Trophoblast cell (in vitro differentiated cells and primary cell): ENCODE data around the gene RBM33.

ENCODE experiments used
- DNase-seq, 2 donors: peaks; one replicate each; pipeline ENCODE4 v3.0.0-alpha.2; 2016
- H2AFZ ChIP-seq: 2 replicates; pipeline ENCODE4 v1.6.1; 2013; ENCODE audit warnings: low read length, moderate library complexity, mild to moderate bottlenecking; ENCODE audit not compliant: insufficient read depth, poor library complexity
- H2AK5ac ChIP-seq: 2 replicates; pipeline ENCODE4 v1.6.1; 2013; ENCODE audit warnings: mild to moderate bottlenecking, low read length
- H2BK120ac ChIP-seq: 2 replicates; pipeline ENCODE4 v1.6.1; 2013; ENCODE audit warnings: low read length, mild to moderate bottlenecking, moderate library complexity; ENCODE audit not compliant: insufficient read depth, poor library complexity
- H2BK12ac ChIP-seq: 2 replicates; pipeline ENCODE4 v1.6.1; 2013; ENCODE audit warnings: mild to moderate bottlenecking, low read length, moderate library complexity
- H2BK5ac ChIP-seq: 2 replicates; pipeline ENCODE4 v1.6.1; 2013; ENCODE audit warnings: low read length, low read depth, moderate library complexity, mild to moderate bottlenecking; ENCODE audit not compliant: poor library complexity
- H3K14ac ChIP-seq: 2 replicates; pipeline ENCODE4 v1.6.1; 2013; ENCODE audit warnings: mild to moderate bottlenecking, low read length
- H3K18ac ChIP-seq: 2 replicates; pipeline ENCODE4 v1.6.1; 2013; ENCODE audit warnings: mild to moderate bottlenecking, low read length
- H3K23ac ChIP-seq: 2 replicates; pipeline ENCODE4 v1.6.1; 2013; ENCODE audit warnings: low read length
- H3K27ac ChIP-seq: 2 replicates; pipeline ENCODE4 v1.5.1; 2013; ENCODE audit warnings: low read depth, mild to moderate bottlenecking, inconsistent platforms, low read length, moderate library complexity
- H3K27me3 ChIP-seq: 2 replicates; pipeline ENCODE4 v1.6.1; 2013; ENCODE audit warnings: inconsistent platforms, mild to moderate bottlenecking, low read length, moderate library complexity; ENCODE audit not compliant: insufficient read depth
- H3K36me3 ChIP-seq, 2 experiments: 1 replicate in 1 of 2; 2 replicates in 1 of 2; pipeline ENCODE4 v1.6.1; 2013; ENCODE audit warnings: low read length in 2 of 2, mild to moderate bottlenecking in 2 of 2, moderate library complexity in 1 of 2; ENCODE audit not compliant: insufficient read depth in 2 of 2, control insufficient read depth in 1 of 2
- H3K4ac ChIP-seq: 2 replicates; pipeline ENCODE4 v1.6.1; 2013; ENCODE audit warnings: low read depth, mild to moderate bottlenecking, low read length, moderate library complexity
- H3K4me1 ChIP-seq, 2 experiments: 1 replicate in 1 of 2; 2 replicates in 1 of 2; pipeline ENCODE4 v1.6.1; 2013; ENCODE audit warnings: low read length in 2 of 2, mild to moderate bottlenecking in 2 of 2, moderate library complexity in 1 of 2; ENCODE audit not compliant: insufficient read depth in 2 of 2, control insufficient read depth in 1 of 2
- H3K4me2 ChIP-seq: 2 replicates; pipeline ENCODE4 v1.6.1; 2013; ENCODE audit warnings: inconsistent platforms, mild to moderate bottlenecking, low read length, moderate library complexity
- H3K4me3 ChIP-seq: 2 replicates; pipeline ENCODE4 v1.5.1; 2013; ENCODE audit warnings: mild to moderate bottlenecking, low read depth, low read length, inconsistent platforms
- H3K79me1 ChIP-seq: one replicate; pipeline ENCODE4 v1.6.1; 2013; ENCODE audit warnings: low read length
- H3K79me2 ChIP-seq: 2 replicates; pipeline ENCODE4 v1.6.1; 2013; ENCODE audit warnings: low read length, mild to moderate bottlenecking; ENCODE audit not compliant: control insufficient read depth, insufficient read depth, poor library complexity
- H3K9ac ChIP-seq: 2 replicates; pipeline ENCODE4 v1.6.1; 2013; ENCODE audit warnings: mild to moderate bottlenecking, low read length
- H3K9me3 ChIP-seq: 2 replicates; pipeline ENCODE4 v1.6.1; 2013; ENCODE audit warnings: low read depth, mild to moderate bottlenecking, control low read depth, inconsistent platforms, low read length; ENCODE audit not compliant: insufficient read depth
- H4K12ac ChIP-seq: 2 replicates; pipeline ENCODE4 v1.6.1; 2013; ENCODE audit warnings: low read depth, mild to moderate bottlenecking, low read length, moderate library complexity
- H4K8ac ChIP-seq: 2 replicates; pipeline ENCODE4 v1.6.1; 2013; ENCODE audit warnings: low read depth, mild to moderate bottlenecking, low read length, moderate library complexity
- H4K91ac ChIP-seq: one replicate; pipeline ENCODE4 v1.6.1; 2013; ENCODE audit warnings: low read depth, mild to moderate bottlenecking, low read length, moderate library complexity
- WGBS: extraction: QIAGEN DNeasy Blood & Tissue Kit; methylation state at CpG from one replicate; pipeline ENCODE4 v1.1.7; 2013; ENCODE audit warnings: missing lambda C conversion rate; ENCODE audit not compliant: insufficient read length, insufficient coverage; ENCODE audit errors: extremely low coverage; 5-methylcytosine and 5-hydroxymethylcytosine counted together

RBM33 gene

GRCh38 chr7:155778349-155778748 is 133.9 kb downstream of the RBM33 start:
- no peak overlapping the region for H3K4ac ChIP-seq
- no peak overlapping the region for H2BK5ac ChIP-seq
- H3K79me2 ChIP-seq: no peaks in the 10 kb centered on the region
- H3K79me1 ChIP-seq: no peaks in the 10 kb centered on the region
- H3K4me3 ChIP-seq: no peak overlapping the region
- no peak overlapping the region for H2BK12ac ChIP-seq
- no peak overlapping the region for H3K9ac ChIP-seq
- H3K36me3 ChIP-seq: peaks cover 34 to 49% of the 10 kb centered on the region in 2 experiments
- H4K8ac ChIP-seq: no peak overlapping the region
- no peak for DNase-seq
- no peak overlapping the region for H4K91ac ChIP-seq
- no peaks in the 10 kb centered on the region for H3K4me1 ChIP-seq
- no peaks in the 10 kb centered on the region for H3K9me3 ChIP-seq
- H3K18ac ChIP-seq: no peak overlapping the region
- H4K12ac ChIP-seq: no peak overlapping the region
- H3K14ac ChIP-seq: no peak overlapping the region
- no peak overlapping the region for H2BK120ac ChIP-seq
- H3K27me3 ChIP-seq: no peaks in the 10 kb centered on the region
- WGBS: no CpG with 5 or more reads among the region's 6 CpGs
- no peak overlapping the region for H3K23ac ChIP-seq
- no peak overlapping the region for H2AFZ ChIP-seq
- no peak overlapping the region for H2AK5ac ChIP-seq
- H3K27ac ChIP-seq: no peak overlapping the region
- no peak overlapping the region for H3K4me2 ChIP-seq

GRCh38 chr7:155780884-155781283 is 136.4 kb downstream of the RBM33 start:
- no peak overlapping the region for H2BK12ac ChIP-seq
- H3K23ac ChIP-seq: no peak overlapping the region
- DNase-seq: no peak
- no peak overlapping the region for H3K14ac ChIP-seq
- H3K9me3 ChIP-seq: no peaks in the 10 kb centered on the region
- H2BK5ac ChIP-seq: no peak overlapping the region
- H4K8ac ChIP-seq: no peak overlapping the region
- no peak overlapping the region for H2AFZ ChIP-seq
- H4K12ac ChIP-seq: no peak overlapping the region
- no peaks in the 10 kb centered on the region for H3K79me2 ChIP-seq
- no peaks in the 10 kb centered on the region for H3K79me1 ChIP-seq
- no peak overlapping the region for H3K4me3 ChIP-seq
- H3K36me3 ChIP-seq: peaks cover 26 to 38% of the 10 kb centered on the region in 2 experiments
- no peak overlapping the region for H3K27ac ChIP-seq
- H3K27me3 ChIP-seq: no peaks in the 10 kb centered on the region
- H4K91ac ChIP-seq: no peak overlapping the region
- H3K9ac ChIP-seq: no peak overlapping the region
- H3K4me2 ChIP-seq: no peak overlapping the region
- no peak overlapping the region for H2BK120ac ChIP-seq
- no peaks in the 10 kb centered on the region for H3K4me1 ChIP-seq
- H3K4ac ChIP-seq: no peak overlapping the region
- H2AK5ac ChIP-seq: no peak overlapping the region
- no CpG with 5 or more reads among the region's 24 CpGs for WGBS
- no peak overlapping the region for H3K18ac ChIP-seq

- H2BK12ac ChIP-seq: no peak overlapping the region
- no peak overlapping the region for H3K4ac ChIP-seq
- DNase-seq: no peak
- no peak overlapping the region for H3K18ac ChIP-seq
- H2AK5ac ChIP-seq: no peak overlapping the region
- no peaks in the 10 kb centered on the region for H3K79me1 ChIP-seq
- H3K4me2 ChIP-seq: no peak overlapping the region
- H3K14ac ChIP-seq: no peak overlapping the region
- no peaks in the 10 kb centered on the region for H3K79me2 ChIP-seq
- no peak overlapping the region for H4K8ac ChIP-seq
- no peak overlapping the region for H2BK5ac ChIP-seq
- no peak overlapping the region for H4K91ac ChIP-seq
- WGBS: no CpG with 5 or more reads among the region's 20 CpGs
- no peak overlapping the region for H2BK120ac ChIP-seq
- no peak overlapping the region for H3K9ac ChIP-seq
- peaks cover 23 to 34% of the 10 kb centered on the region in 2 experiments for H3K36me3 ChIP-seq
- H3K23ac ChIP-seq: no peak overlapping the region
- H3K27ac ChIP-seq: no peak overlapping the region
- H3K4me3 ChIP-seq: no peak overlapping the region
- H3K27me3 ChIP-seq: no peaks in the 10 kb centered on the region
- H4K12ac ChIP-seq: no peak overlapping the region
- H3K9me3 ChIP-seq: no peaks in the 10 kb centered on the region
- no peaks in the 10 kb centered on the region for H3K4me1 ChIP-seq
- no peak overlapping the region for H2AFZ ChIP-seq
Measured at GRCh38 chr7:155781433-155781832, 137.0 kb downstream of the RBM33 start.

GRCh38 chr7:155782466-155782865 is 138.0 kb downstream of the RBM33 start:
- Histone ChIP-seq H3K27me3 (peaks cover 5% of the 10 kb centered on the region), H4K12ac (no peak overlapping the region), H2AFZ (no peak overlapping the region), H2BK120ac (no peak overlapping the region), H3K4me2 (no peak overlapping the region), H3K36me3 (peaks cover 20 to 28% of the 10 kb centered on the region in 2 experiments), H3K9me3 (no peaks in the 10 kb centered on the region), H3K4me1 (peaks cover 0 to 4% of the 10 kb centered on the region in 2 experiments), H2AK5ac (no peak overlapping the region), H3K4ac (no peak overlapping the region), H3K18ac (no peak overlapping the region), H4K91ac (no peak overlapping the region), H3K79me2 (no peaks in the 10 kb centered on the region), H3K4me3 (no peak overlapping the region), H3K79me1 (no peaks in the 10 kb centered on the region), H3K27ac (no peak overlapping the region), H3K14ac (no peak overlapping the region), H3K9ac (no peak overlapping the region), H4K8ac (no peak overlapping the region), H3K23ac (no peak overlapping the region), H2BK12ac (no peak overlapping the region), H2BK5ac (no peak overlapping the region)
- DNase-seq: no peak
- WGBS: no CpG with 5 or more reads among the region's 10 CpGs
